Ectodermal cell (in vitro differentiated cells): Measurements from ENCODE around the gene MFSD6L.

Experiments used
- H3K27ac ChIP-seq: 2 replicates; pipeline ENCODE4 v1.7.0; 2013; ENCODE audit warnings: mild to moderate bottlenecking, low read depth, low read length; ENCODE audit not compliant: insufficient read depth, poor library complexity, severe bottlenecking
- H3K27me3 ChIP-seq: 2 replicates; pipeline ENCODE4 v1.7.0; 2013; ENCODE audit warnings: mild to moderate bottlenecking, low read length; ENCODE audit not compliant: insufficient read depth, control insufficient read depth, poor library complexity, severe bottlenecking
- H3K36me3 ChIP-seq: one replicate; pipeline ENCODE4 v1.7.0; 2013; ENCODE audit warnings: low read length; ENCODE audit not compliant: control insufficient read depth, insufficient read depth
- H3K4me1 ChIP-seq: one replicate; pipeline ENCODE4 v1.7.0; 2013; ENCODE audit warnings: low read length; ENCODE audit not compliant: control insufficient read depth, insufficient read depth
- H3K4me3 ChIP-seq: 2 replicates; pipeline ENCODE4 v1.7.0; 2013; ENCODE audit warnings: low read depth, low read length, control low read depth; ENCODE audit not compliant: insufficient read depth
- H3K9me3 ChIP-seq: 2 replicates; pipeline ENCODE4 v1.7.0; 2013; ENCODE audit warnings: mild to moderate bottlenecking, low read length, moderate library complexity; ENCODE audit not compliant: control insufficient read depth
- WGBS, 2 experiments: methylation state at CpG; one replicate each; pipeline ENCODE4 v1.1.7; 2013; ENCODE audit warnings: missing lambda C conversion rate in 2 of 2; 5-methylcytosine and 5-hydroxymethylcytosine counted together

The MFSD6L gene

GRCh38 chr17:8792646-8793045 lies 6.5 kb downstream of the MFSD6L start:
- Histone ChIP-seq H3K4me3 (no peak overlapping the region), H3K36me3 (no peaks in the 10 kb centered on the region), H3K9me3 (no peaks in the 10 kb centered on the region), H3K27me3 (peaks cover under 1% of the 10 kb centered on the region), H3K27ac (no peak overlapping the region), H3K4me1 (peaks cover 7% of the 10 kb centered on the region)
- 94 to 97% methylated on average over 4 of the region's 6 CpGs for WGBS, 2 experiments

- H3K4me1 ChIP-seq, result peaks cover 7% of the 10 kb centered on the region
- no peak overlapping the region for H3K4me3 ChIP-seq
- H3K27me3 ChIP-seq, result no peaks in the 10 kb centered on the region
- H3K36me3 ChIP-seq, result no peaks in the 10 kb centered on the region
- WGBS, 2 experiments, result 94 to 96% methylated on average over 2 of the region's 2 CpGs
- H3K9me3 ChIP-seq, result no peaks in the 10 kb centered on the region
- H3K27ac ChIP-seq, result no peak overlapping the region
Measured at GRCh38 chr17:8791910-8792270, 7.3 kb downstream of the MFSD6L start.

- no peaks in the 10 kb centered on the region for H3K27me3 ChIP-seq
- H3K9me3 ChIP-seq, result no peaks in the 10 kb centered on the region
- H3K36me3 ChIP-seq, result no peaks in the 10 kb centered on the region
- H3K27ac ChIP-seq, result no peak overlapping the region
- 93 to 95% methylated on average over 1 to 3 of the region's 4 CpGs for WGBS, 2 experiments
- H3K4me1 ChIP-seq, result peaks cover 7% of the 10 kb centered on the region
- no peak overlapping the region for H3K4me3 ChIP-seq
Measured at GRCh38 chr17:8791248-8791909, 7.8 kb downstream of the MFSD6L start.

GRCh38 chr17:8789743-8790142 lies 9.4 kb downstream of the MFSD6L start:
- Histone ChIP-seq H3K36me3 (no peaks in the 10 kb centered on the region), H3K27ac (no peak overlapping the region), H3K4me3 (no peak overlapping the region), H3K9me3 (no peaks in the 10 kb centered on the region), H3K4me1 (peaks cover 7% of the 10 kb centered on the region), H3K27me3 (no peaks in the 10 kb centered on the region)
- WGBS, 2 experiments, result 52 to 54% methylated on average over 10 of the region's 10 CpGs

DNA sequence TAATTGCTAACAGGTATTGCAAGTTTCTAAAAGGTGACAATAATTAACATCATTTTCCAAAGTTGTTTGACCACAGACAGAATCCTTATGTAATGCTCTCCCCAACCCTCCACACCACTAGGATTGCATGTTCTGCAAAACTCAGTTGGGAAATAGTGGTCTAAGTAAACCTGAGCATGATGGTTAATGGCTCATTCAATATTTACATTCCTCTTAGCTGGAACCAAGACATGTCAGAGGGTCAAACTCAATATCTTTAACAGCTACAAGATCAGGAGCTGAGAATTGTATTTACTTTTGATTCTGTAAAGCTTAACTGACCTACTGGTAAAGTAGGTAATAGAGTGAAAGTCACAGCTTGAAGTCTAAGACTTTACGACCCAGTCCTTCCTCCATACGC lies 10.2 kb downstream of the MFSD6L start:
- H3K4me3 ChIP-seq, result no peak overlapping the region
- peaks cover 7% of the 10 kb centered on the region for H3K4me1 ChIP-seq
- WGBS, 2 experiments, result 89 to 92% methylated on average over 2 of the region's 2 CpGs
- no peaks in the 10 kb centered on the region for H3K27me3 ChIP-seq
- no peak overlapping the region for H3K27ac ChIP-seq
- no peaks in the 10 kb centered on the region for H3K36me3 ChIP-seq
- no peaks in the 10 kb centered on the region for H3K9me3 ChIP-seq

- no peak overlapping the region for H3K4me3 ChIP-seq
- H3K27ac ChIP-seq, result no peak overlapping the region
- peaks cover 7% of the 10 kb centered on the region for H3K4me1 ChIP-seq
- no peaks in the 10 kb centered on the region for H3K27me3 ChIP-seq
- no peaks in the 10 kb centered on the region for H3K36me3 ChIP-seq
- H3K9me3 ChIP-seq, result no peaks in the 10 kb centered on the region
- 37 to 38% methylated on average over 19 of the region's 19 CpGs for WGBS, 2 experiments
Measured at GRCh38 chr17:8785547-8786413, 13.4 kb downstream of the MFSD6L start.

- no peaks in the 10 kb centered on the region for H3K36me3 ChIP-seq
- H3K27ac ChIP-seq, result no peak overlapping the region
- WGBS, 2 experiments, result 71 to 100% methylated on average over 1 of the region's 1 CpG
- H3K4me3 ChIP-seq, result no peak overlapping the region
- no peaks in the 10 kb centered on the region for H3K27me3 ChIP-seq
- no peaks in the 10 kb centered on the region for H3K4me1 ChIP-seq
- H3K9me3 ChIP-seq, result no peaks in the 10 kb centered on the region
Measured at GRCh38 chr17:8782176-8782575, 17.0 kb downstream of the MFSD6L start.

DNA sequence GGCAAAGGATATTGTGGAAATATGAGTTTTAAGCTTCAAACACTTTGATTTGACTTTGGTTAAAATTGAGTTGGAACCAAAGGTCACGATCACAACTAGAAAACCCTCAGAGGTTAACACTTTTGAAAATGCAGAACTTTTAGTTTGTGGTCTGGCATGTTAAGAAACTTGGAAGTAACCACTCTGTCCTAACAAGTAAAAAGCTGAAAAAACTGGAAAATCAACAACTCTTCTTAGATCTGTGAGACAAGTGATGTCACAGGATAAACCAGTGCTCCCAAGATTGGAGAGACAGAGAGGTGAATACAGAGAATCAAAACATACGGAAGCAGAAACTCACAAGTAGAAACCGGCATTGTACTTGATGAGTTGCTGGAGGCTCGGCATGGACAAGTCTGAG lies 17.4 kb downstream of the MFSD6L start:
- WGBS, 2 experiments, result 89 to 90% methylated on average over 4 of the region's 4 CpGs
- Histone ChIP-seq H3K27me3 (no peaks in the 10 kb centered on the region), H3K36me3 (no peaks in the 10 kb centered on the region), H3K27ac (no peak overlapping the region), H3K9me3 (no peaks in the 10 kb centered on the region), H3K4me1 (no peaks in the 10 kb centered on the region), H3K4me3 (no peak overlapping the region)

DNA sequence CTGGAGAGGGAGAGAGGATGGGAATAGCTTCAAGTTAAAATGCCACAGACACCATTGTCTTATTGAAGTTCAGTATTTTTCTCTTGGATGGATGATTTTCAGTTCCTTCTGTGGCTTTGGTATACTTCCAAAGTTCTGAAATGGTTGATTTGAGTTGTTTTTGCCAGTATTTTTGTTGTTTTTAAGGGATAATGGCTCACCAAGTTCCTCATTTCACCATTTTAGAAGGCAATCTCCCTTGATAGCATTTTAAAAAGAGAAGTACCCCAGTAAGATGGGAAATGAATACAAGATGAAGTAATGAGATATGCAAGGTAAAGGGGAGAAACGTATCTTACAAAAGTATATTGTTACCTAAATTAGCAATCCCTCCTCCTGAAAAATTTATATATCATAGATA lies 22.3 kb downstream of the MFSD6L start:
- H3K36me3 ChIP-seq, result no peaks in the 10 kb centered on the region
- no peak overlapping the region for H3K4me3 ChIP-seq
- 89% methylated on average over 1 of the region's 1 CpG; no CpG with 5 or more reads in 1 of the 2 experiments for WGBS, 2 experiments
- H3K4me1 ChIP-seq, result no peaks in the 10 kb centered on the region
- no peaks in the 10 kb centered on the region for H3K27me3 ChIP-seq
- H3K27ac ChIP-seq, result no peak overlapping the region
- no peaks in the 10 kb centered on the region for H3K9me3 ChIP-seq

- Histone ChIP-seq H3K27ac (no peak overlapping the region), H3K27me3 (no peaks in the 10 kb centered on the region), H3K36me3 (no peaks in the 10 kb centered on the region), H3K4me1 (no peaks in the 10 kb centered on the region), H3K9me3 (no peaks in the 10 kb centered on the region), H3K4me3 (no peak overlapping the region)
Measured at GRCh38 chr17:8776248-8776647, 22.9 kb downstream of the MFSD6L start.
